GM12874 (cell line): Measurements from ENCODE around the gene APP.

Source experiments
- CTCF ChIP-seq: IDR thresholded peaks from 2 replicates; pipeline ENCODE4 v1.5.1; 2011; ENCODE audit warnings: low read depth, mild to moderate bottlenecking, control low read depth, low read length, moderate library complexity; ENCODE audit not compliant: insufficient read depth

APP gene

GRCh38 chr21:25870084-25870483 lies 300.5 kb downstream of the APP start:
- no peak for TF ChIP-seq CTCF

- TF ChIP-seq CTCF, result no peak
Observed at GRCh38 chr21:25867061-25867460, 303.5 kb downstream of the APP start.

DNA sequence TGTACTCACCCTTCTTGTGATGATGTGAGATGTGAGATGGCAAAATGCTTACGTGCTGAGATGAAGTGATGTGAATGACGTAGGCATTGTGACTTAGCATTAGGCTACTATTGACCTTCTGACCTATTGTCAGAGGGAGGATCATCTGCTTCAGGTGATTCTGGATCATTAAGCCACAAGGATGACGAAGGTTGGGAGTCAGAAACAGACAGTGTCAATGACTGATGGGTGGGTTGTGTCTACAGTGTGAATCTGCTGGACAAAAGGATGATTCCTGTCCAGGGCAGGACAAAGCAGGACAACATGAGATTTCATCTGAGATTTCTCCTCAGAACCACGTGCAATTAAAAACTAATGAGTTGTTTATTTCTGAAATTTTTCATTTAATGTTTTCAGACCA lies 306.8 kb downstream of the APP start:
- TF ChIP-seq CTCF, result no peak

GRCh38 chr21:25863031-25863430 lies 307.5 kb downstream of the APP start:
- TF ChIP-seq CTCF, result no peak

DNA sequence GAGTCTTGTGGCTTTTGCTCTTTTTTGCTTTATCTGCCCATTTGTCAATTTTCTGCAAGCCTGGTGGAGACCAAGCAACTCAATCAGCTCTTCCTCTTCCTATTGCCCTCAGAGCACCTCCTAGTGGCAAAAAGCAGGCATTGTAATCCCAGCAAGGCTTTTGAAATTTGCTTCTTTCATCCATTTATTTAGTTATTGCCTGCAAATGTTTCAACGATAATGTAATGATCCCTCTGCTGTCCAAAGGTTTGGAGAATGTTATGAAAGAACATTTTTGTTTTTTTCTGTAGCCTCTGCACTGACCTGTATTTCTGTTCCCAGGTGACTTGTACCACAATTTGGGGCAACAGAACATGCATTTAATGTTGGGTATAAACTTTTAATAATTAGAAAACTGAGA lies 308.0 kb downstream of the APP start:
- TF ChIP-seq CTCF, result peak; percentile 85

DNA sequence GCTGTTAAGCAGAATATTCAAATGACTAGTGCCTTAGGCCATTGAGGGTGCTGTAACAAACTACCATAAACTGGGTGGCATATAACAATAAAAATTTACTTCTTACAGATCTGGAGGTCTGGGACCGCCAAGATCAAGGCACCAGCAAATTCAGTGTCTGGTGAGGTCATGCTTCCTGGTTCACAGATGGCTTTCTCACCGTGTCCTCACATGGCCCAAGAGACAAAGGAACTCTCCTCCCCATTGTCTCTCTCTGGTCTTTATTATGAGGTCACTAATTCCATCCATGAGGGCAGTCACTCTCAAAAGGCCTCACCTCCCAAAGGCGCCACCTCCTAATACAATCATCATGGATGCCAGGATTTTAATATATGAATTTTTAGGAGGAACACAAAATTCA lies 308.5 kb downstream of the APP start:
- TF ChIP-seq CTCF, result no peak

GRCh38 chr21:25859235-25859929 lies 311.2 kb downstream of the APP start:
- no peak for TF ChIP-seq CTCF
